ENCODE data around the gene SND1. TPM values are rescaled to one million over a fixed set of nuclear protein-coding genes. Genes with fewer than 3 reads are reported as not detected.
"Not testable (repeated sequence)": the region's sequence is repeated elsewhere in the genome, so short reads cannot be mapped to it uniquely, and the experiment has no call there.

SND1 gene
- total RNA-seq, 1 experiment from 2014 or later: 147 TPM

- Histone ChIP-seq H3K4me1 (no peaks in the 10 kb centered on the region), H3K36me3 (peaks cover 22% of the 10 kb centered on the region), H3K27me3 (no peaks in the 10 kb centered on the region), H3K27ac (no peak overlapping the region), H3K9me3 (replicated peaks) (no peaks in the 10 kb centered on the region), H3K4me3 (no peak overlapping the region)
- no peak for DNase-seq
Observed at GRCh38 chr7:127892488-127893314, 240.7 kb downstream of the SND1 start.

GRCh38 chr7:127893547-127893946, 241.6 kb downstream of the SND1 start:
- Histone ChIP-seq H3K36me3 (peaks cover 20% of the 10 kb centered on the region), H3K4me1 (no peaks in the 10 kb centered on the region), H3K27ac (no peak overlapping the region), H3K4me3 (no peak overlapping the region), H3K27me3 (no peaks in the 10 kb centered on the region), H3K9me3 (replicated peaks) (no peaks in the 10 kb centered on the region)
- no peak for DNase-seq

GRCh38 chr7:127894588-127894987, 242.6 kb downstream of the SND1 start:
- Histone ChIP-seq H3K4me1 (no peaks in the 10 kb centered on the region), H3K9me3 (replicated peaks) (no peaks in the 10 kb centered on the region), H3K27me3 (no peaks in the 10 kb centered on the region), H3K4me3 (no peak overlapping the region), H3K36me3 (peaks cover 15% of the 10 kb centered on the region), H3K27ac (no peak overlapping the region)
- DNase-seq: no peak

- H3K4me1 ChIP-seq: no peaks in the 10 kb centered on the region
Observed at GRCh38 chr7:127895360-127895759, 243.4 kb downstream of the SND1 start.

GRCh38 chr7:127895814-127896280, 243.9 kb downstream of the SND1 start:
- Histone ChIP-seq H3K9me3 (replicated peaks) (no peaks in the 10 kb centered on the region), H3K27me3 (no peaks in the 10 kb centered on the region), H3K36me3 (peaks cover 13% of the 10 kb centered on the region), H3K4me1 (no peaks in the 10 kb centered on the region), H3K4me3 (no peak overlapping the region), H3K27ac (no peak overlapping the region)
- no peak for DNase-seq

More at GRCh38 chr7:127895360-127895759, 243.4 kb downstream of the SND1 start:
- no peak overlapping the region for H3K4me3 ChIP-seq
- no peaks in the 10 kb centered on the region for H3K27me3 ChIP-seq
- no peak overlapping the region for H3K27ac ChIP-seq
- DNase-seq: no peak
- H3K9me3 ChIP-seq (replicated peaks): no peaks in the 10 kb centered on the region
- peaks cover 15% of the 10 kb centered on the region for H3K36me3 ChIP-seq

- Histone ChIP-seq H3K9me3 (replicated peaks) (no peaks in the 10 kb centered on the region), H3K4me1 (no peaks in the 10 kb centered on the region), H3K27ac (no peak overlapping the region), H3K4me3 (no peak overlapping the region), H3K27me3 (no peaks in the 10 kb centered on the region), H3K36me3 (peaks cover 7% of the 10 kb centered on the region)
- DNase-seq: no peak
Observed at GRCh38 chr7:127896659-127897058, 244.7 kb downstream of the SND1 start.

- Histone ChIP-seq H3K27me3 (no peaks in the 10 kb centered on the region), H3K36me3 (no peaks in the 10 kb centered on the region; the same call in 1 of the 2 replicates), H3K4me3 (no peak overlapping the region), H3K9me3 (replicated peaks) (no peaks in the 10 kb centered on the region), H3K4me1 (no peaks in the 10 kb centered on the region), H3K27ac (no peak overlapping the region)
- no peak for DNase-seq
Observed at GRCh38 chr7:127897704-127898454, 245.9 kb downstream of the SND1 start.

- Histone ChIP-seq H3K27ac (no peak overlapping the region), H3K27me3 (no peaks in the 10 kb centered on the region), H3K4me3 (no peak overlapping the region), H3K36me3 (no peaks in the 10 kb centered on the region), H3K4me1 (no peaks in the 10 kb centered on the region), H3K9me3 (replicated peaks) (no peaks in the 10 kb centered on the region)
- no peak for DNase-seq
Observed at GRCh38 chr7:127899411-127899810, 247.4 kb downstream of the SND1 start.

- H3K4me3 ChIP-seq: no peak overlapping the region
- no peaks in the 10 kb centered on the region for H3K9me3 ChIP-seq (replicated peaks)
- no peak for DNase-seq
- H3K27ac ChIP-seq: no peak overlapping the region
- H3K4me1 ChIP-seq: no peaks in the 10 kb centered on the region
- H3K27me3 ChIP-seq: no peaks in the 10 kb centered on the region
- H3K36me3 ChIP-seq: no peaks in the 10 kb centered on the region
Observed at GRCh38 chr7:127900141-127900540, 248.1 kb downstream of the SND1 start.

GRCh38 chr7:127900732-127901685, 249.0 kb downstream of the SND1 start:
- DNase-seq: no peak
- Histone ChIP-seq H3K4me3 (no peak overlapping the region), H3K27me3 (no peaks in the 10 kb centered on the region), H3K4me1 (no peaks in the 10 kb centered on the region), H3K9me3 (replicated peaks) (no peaks in the 10 kb centered on the region), H3K27ac (no peak overlapping the region), H3K36me3 (no peaks in the 10 kb centered on the region)

- H3K4me3 ChIP-seq: no peak overlapping the region
- peaks cover 3% of the 10 kb centered on the region for H3K4me1 ChIP-seq
- H3K27ac ChIP-seq: no peak overlapping the region
- no peaks in the 10 kb centered on the region for H3K27me3 ChIP-seq
- no peaks in the 10 kb centered on the region for H3K9me3 ChIP-seq (replicated peaks)
- DNase-seq: no peak
- no peaks in the 10 kb centered on the region for H3K36me3 ChIP-seq
Observed at GRCh38 chr7:127901895-127902703, 250.1 kb downstream of the SND1 start.

GRCh38 chr7:127902753-127903152, 250.8 kb downstream of the SND1 start:
- not testable (repeated sequence) for H3K27me3 ChIP-seq; H3K36me3 ChIP-seq; H3K9me3 ChIP-seq (replicated peaks); H3K4me3 ChIP-seq; DNase-seq; H3K27ac ChIP-seq
- peaks cover 10% of the 10 kb centered on the region for H3K4me1 ChIP-seq

- H3K27ac ChIP-seq: no peak overlapping the region
Observed at GRCh38 chr7:127903892-127904669, 252.1 kb downstream of the SND1 start.

More at GRCh38 chr7:127903892-127904669, 252.1 kb downstream of the SND1 start:
- no peak for DNase-seq
- peaks cover 12% of the 10 kb centered on the region for H3K4me1 ChIP-seq
- H3K36me3 ChIP-seq: no peaks in the 10 kb centered on the region
- no peaks in the 10 kb centered on the region for H3K9me3 ChIP-seq (replicated peaks)
- H3K27me3 ChIP-seq: no peaks in the 10 kb centered on the region
- H3K4me3 ChIP-seq: no peak overlapping the region
